Measurements from ENCODE around the gene TJP1. TPM values are rescaled to one million over a fixed set of nuclear protein-coding genes. Genes with fewer than 3 reads are reported as not detected.

Gene TJP1
- total RNA-seq, 6 donors from 2014 or later = 88.0 to 168 (median 113) TPM

DNA sequence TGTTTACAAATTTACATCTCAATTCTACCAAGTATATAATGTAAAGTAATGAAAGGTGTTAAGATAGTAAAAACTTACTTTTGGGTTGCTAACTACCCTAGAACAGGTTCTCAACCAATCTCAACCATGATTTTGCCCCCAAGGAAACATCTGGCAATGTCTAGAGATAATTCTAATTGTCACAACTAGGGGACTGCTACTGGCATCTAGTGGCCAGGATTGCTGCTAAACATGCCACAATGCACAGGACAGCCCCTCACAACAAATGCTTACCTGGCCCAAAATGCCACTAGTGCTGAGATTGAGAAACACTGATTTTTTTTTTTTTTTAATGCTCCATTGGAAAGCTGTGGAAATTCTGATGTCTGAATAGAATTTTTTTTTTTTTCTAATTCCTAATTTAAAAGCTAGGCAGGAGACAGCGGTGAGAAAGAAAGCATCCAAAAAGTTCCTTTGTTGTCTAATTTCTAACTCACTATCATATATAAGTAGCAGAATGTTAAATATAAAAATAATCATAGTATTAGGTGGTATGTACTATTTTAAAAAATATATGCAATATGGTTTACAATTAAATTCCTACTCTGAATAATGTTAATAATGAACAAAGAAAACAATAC, 81.5 kb downstream of the TJP1 start:
- H3K4me1 ChIP-seq = no peaks in the 10 kb centered on the region
- ATAC-seq (ENCODE audit: low FRiP score in 2 of 2) = no peak
- TF ChIP-seq CTCF (IDR thresholded peaks at IDR 0.05) (no peak), EP300 (IDR thresholded peaks at IDR 0.05) (no peak), POLR2AphosphoS5 (IDR thresholded peaks at IDR 0.05) (no peak), POLR2A (IDR thresholded peaks at IDR 0.05) (no peak)

DNA sequence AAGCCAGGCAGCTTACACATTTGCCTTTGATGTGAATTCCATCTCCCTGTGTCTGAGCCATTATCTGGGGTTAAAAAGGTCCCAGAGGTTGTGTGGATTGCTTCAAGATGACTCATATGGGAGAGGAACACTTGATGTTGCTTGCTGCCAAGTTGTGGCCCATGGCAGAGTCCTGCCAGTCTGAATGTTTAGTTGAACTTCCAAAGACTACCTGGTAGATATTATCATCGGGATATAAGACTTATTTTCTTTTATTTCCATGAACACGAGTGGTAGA, 85.6 kb downstream of the TJP1 start:
- DNase-seq (no peak), ATAC-seq (ENCODE audit: low FRiP score in 2 of 2) (peak; percentile 51 to 53)
- no peaks in the 10 kb centered on the region for H3K9me3 ChIP-seq
- H3K27me3 ChIP-seq = no peaks in the 10 kb centered on the region
- no peaks in the 10 kb centered on the region for H3K4me1 ChIP-seq
- TF ChIP-seq POLR2AphosphoS5 (IDR thresholded peaks at IDR 0.05) (no peak), CTCF (IDR thresholded peaks at IDR 0.05) (no peak), EP300 (IDR thresholded peaks at IDR 0.05) (no peak), POLR2A (IDR thresholded peaks at IDR 0.05) (no peak)
- H3K27ac ChIP-seq = peak overlapping the region in 1 of 4 donors; percentile 58
- peaks cover 4 to 92% (median 22%) of the 10 kb centered on the region in 4 donors for H3K36me3 ChIP-seq
- no peak overlapping the region for H3K4me3 ChIP-seq
- 83 to 90% methylated on average over 2 of the region's 2 CpGs for WGBS, 2 donors

More for the DNA sequence above, 81.5 kb downstream of the TJP1 start:
- H3K36me3 ChIP-seq = peaks cover 0 to 66% (median 9%) of the 10 kb centered on the region in 4 donors
- H3K4me3 ChIP-seq = no peak overlapping the region
- no peaks in the 10 kb centered on the region for H3K27me3 ChIP-seq
- no peaks in the 10 kb centered on the region for H3K9me3 ChIP-seq
- no peak for DNase-seq
- WGBS, 2 donors = 100% methylated on average over 1 of the region's 1 CpG
- no peak overlapping the region for H3K27ac ChIP-seq

- no peaks in the 10 kb centered on the region for H3K4me1 ChIP-seq
- ATAC-seq (ENCODE audit: low FRiP score in 2 of 2) = peak in 1 of 2 donors; percentile 65
- no peaks in the 10 kb centered on the region for H3K9me3 ChIP-seq
- H3K4me3 ChIP-seq = no peak overlapping the region
- TF ChIP-seq CTCF (IDR thresholded peaks at IDR 0.05) = no peak
- TF ChIP-seq EP300 (IDR thresholded peaks at IDR 0.05) = no peak
- TF ChIP-seq POLR2A (IDR thresholded peaks at IDR 0.05) = no peak
- no peak for TF ChIP-seq POLR2AphosphoS5 (IDR thresholded peaks at IDR 0.05)
- DNase-seq = no peak
- peaks cover 4 to 90% (median 23%) of the 10 kb centered on the region in 4 donors for H3K36me3 ChIP-seq
- H3K27me3 ChIP-seq = no peaks in the 10 kb centered on the region
- peak overlapping the region in 1 of 4 donors; percentile 58 for H3K27ac ChIP-seq
- 71 to 75% methylated on average over 3 of the region's 3 CpGs for WGBS, 2 donors
Observed at GRCh38 chr15:29736012-29736743, 86.1 kb downstream of the TJP1 start.

DNA sequence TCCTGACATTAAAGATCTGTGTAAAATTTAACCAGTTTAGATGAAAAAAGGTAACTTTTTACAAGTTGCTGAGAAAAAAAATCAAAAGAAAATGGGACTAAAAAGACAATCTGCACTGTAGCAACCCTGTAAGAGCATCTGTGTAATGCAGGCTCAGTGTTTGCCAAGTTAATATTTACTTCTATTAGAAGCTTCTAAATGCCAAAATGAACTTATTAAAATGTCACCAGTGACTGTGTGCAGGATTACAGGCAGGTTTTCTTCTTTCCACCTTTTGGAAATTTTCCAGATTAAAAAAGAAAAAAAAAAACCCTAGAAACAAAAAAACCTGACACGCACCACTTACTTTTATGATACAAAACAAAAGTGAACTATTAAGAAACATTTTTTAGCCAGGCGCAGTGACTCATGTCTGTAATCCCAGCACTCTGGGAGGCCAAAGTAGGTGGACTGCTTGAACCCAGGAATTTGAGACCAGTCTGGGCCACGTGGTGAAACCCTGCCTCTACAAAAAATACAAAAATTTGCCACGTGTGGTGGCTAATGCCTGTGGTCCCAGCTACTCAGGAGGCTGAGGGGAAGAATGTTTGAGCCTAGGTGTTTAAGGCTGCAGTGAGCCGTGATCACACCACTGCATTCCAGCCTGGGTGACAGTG, 87.2 kb downstream of the TJP1 start:
- no peaks in the 10 kb centered on the region for H3K27me3 ChIP-seq
- peaks cover 4 to 89% (median 15%) of the 10 kb centered on the region in 4 donors for H3K36me3 ChIP-seq
- WGBS, 2 donors = 73 to 78% methylated on average over 5 of the region's 5 CpGs
- H3K4me1 ChIP-seq = no peaks in the 10 kb centered on the region
- H3K27ac ChIP-seq = peak overlapping the region in 1 of 4 donors; percentile 58
- no peaks in the 10 kb centered on the region for H3K9me3 ChIP-seq
- no peak for TF ChIP-seq POLR2A (IDR thresholded peaks at IDR 0.05)
- TF ChIP-seq EP300 (IDR thresholded peaks at IDR 0.05) = no peak
- TF ChIP-seq POLR2AphosphoS5 (IDR thresholded peaks at IDR 0.05) = no peak
- no peak for TF ChIP-seq CTCF (IDR thresholded peaks at IDR 0.05)
- no peak overlapping the region for H3K4me3 ChIP-seq
- DNase-seq (no peak), ATAC-seq (ENCODE audit: low FRiP score in 2 of 2) (no peak)

Measured in upper lobe of left lung (tissue), 6 donors.